ENCODE results near the gene ROGDI. TPM values are rescaled to one million over a fixed set of nuclear protein-coding genes. Genes with fewer than 3 reads are reported as not detected.

The ROGDI gene
- total and polyA plus RNA-seq, 2 donors (not counting 1 experiment from before 2014, with no cell fraction given), result 9.2 to 31.9 TPM

DNA sequence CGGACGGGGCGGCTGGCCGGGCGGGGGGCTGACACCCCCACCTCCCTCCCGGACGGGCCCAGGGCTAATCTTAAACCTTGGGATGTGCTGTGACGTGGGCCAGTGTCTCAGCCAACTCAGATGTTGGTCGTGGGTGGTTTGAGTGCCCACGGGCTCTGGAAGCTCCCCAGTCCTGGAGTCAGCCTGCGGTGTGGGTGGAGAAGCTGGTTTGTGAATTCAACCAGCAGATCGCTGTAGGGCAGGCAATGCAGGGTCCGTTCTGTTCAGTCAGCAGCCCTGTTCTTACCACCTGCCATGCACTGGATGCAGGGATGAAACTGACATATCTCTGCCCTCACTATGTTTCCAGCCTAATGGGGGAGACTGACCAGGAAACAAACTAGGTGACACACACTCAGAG, 27.4 kb downstream of the ROGDI start:
- intact Hi-C loops (cut with micrococcal nuclease), result no loop called here
- no peak for ATAC-seq (ENCODE audit: low read depth)
- Mint-ChIP-seq H3K9me3 (ENCODE audit: insufficient read depth) (no peaks in the 10 kb centered on the region), H3K4me3 (no peak overlapping the region), H3K4me1 (no peaks in the 10 kb centered on the region), H3K27ac (no peak overlapping the region), H3K27me3 (no peaks in the 10 kb centered on the region)
- Histone ChIP-seq H3K4me3 (ENCODE audit: control extremely low read depth in 1 of 5, extremely low read depth in 1 of 5, insufficient read depth in 1 of 5, low read depth in 2 of 5, low read length in 4 of 5) (no peak overlapping the region), H3K79me2 (ENCODE audit: control insufficient read depth, insufficient read depth, low read length) (no peaks in the 10 kb centered on the region), H3K9ac (ENCODE audit: low read length) (no peak overlapping the region), H3K4me2 (replicated peaks; ENCODE audit: low read depth, low read length, poor library complexity, severe bottlenecking) (no peak overlapping the region), H3K27ac (ENCODE audit: low read length in 2 of 2) (no peak overlapping the region), H2AFZ (ENCODE audit: insufficient read depth, low read depth, low read length, poor library complexity, severe bottlenecking) (no peak overlapping the region), H3K4me1 (ENCODE audit: control insufficient read depth in 2 of 2, insufficient read depth in 2 of 2, low read length in 2 of 2) (no peaks in the 10 kb centered on the region), H3K9me3 (ENCODE audit: control extremely low read depth in 1 of 3, control insufficient read depth in 2 of 3, insufficient read depth in 1 of 3, low read length in 2 of 3) (no peaks in the 10 kb centered on the region), H3K36me3 (replicated peaks in 1 of 2; ENCODE audit: control extremely low read depth in 1 of 2, control insufficient read depth in 1 of 2, extremely low read depth in 1 of 2, insufficient read depth in 2 of 2, low read length in 1 of 2) (no peaks in the 10 kb centered on the region), H4K20me1 (ENCODE audit: control insufficient read depth, insufficient read depth, low read length, poor library complexity, severe bottlenecking) (no peaks in the 10 kb centered on the region), H3K27me3 (replicated peaks in 1 of 4; ENCODE audit: control extremely low read depth in 1 of 4, control insufficient read depth in 3 of 4, insufficient read depth in 4 of 4, low read length in 3 of 4) (no peaks in the 10 kb centered on the region)
- WGBS (ENCODE audit: insufficient coverage), result 93% methylated on average over 11 of the region's 13 CpGs
- no peak for DNase-seq
- ChIA-PET POLR2A (no interaction called here), CTCF (no interaction called here)
- TF ChIP-seq, protein P1, sequence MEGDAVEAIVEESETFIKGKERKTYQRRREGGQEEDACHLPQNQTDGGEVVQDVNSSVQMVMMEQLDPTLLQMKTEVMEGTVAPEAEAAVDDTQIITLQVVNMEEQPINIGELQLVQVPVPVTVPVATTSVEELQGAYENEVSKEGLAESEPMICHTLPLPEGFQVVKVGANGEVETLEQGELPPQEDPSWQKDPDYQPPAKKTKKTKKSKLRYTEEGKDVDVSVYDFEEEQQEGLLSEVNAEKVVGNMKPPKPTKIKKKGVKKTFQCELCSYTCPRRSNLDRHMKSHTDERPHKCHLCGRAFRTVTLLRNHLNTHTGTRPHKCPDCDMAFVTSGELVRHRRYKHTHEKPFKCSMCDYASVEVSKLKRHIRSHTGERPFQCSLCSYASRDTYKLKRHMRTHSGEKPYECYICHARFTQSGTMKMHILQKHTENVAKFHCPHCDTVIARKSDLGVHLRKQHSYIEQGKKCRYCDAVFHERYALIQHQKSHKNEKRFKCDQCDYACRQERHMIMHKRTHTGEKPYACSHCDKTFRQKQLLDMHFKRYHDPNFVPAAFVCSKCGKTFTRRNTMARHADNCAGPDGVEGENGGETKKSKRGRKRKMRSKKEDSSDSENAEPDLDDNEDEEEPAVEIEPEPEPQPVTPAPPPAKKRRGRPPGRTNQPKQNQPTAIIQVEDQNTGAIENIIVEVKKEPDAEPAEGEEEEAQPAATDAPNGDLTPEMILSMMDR (IDR thresholded peaks at IDR 0.05), result no peak

DNA sequence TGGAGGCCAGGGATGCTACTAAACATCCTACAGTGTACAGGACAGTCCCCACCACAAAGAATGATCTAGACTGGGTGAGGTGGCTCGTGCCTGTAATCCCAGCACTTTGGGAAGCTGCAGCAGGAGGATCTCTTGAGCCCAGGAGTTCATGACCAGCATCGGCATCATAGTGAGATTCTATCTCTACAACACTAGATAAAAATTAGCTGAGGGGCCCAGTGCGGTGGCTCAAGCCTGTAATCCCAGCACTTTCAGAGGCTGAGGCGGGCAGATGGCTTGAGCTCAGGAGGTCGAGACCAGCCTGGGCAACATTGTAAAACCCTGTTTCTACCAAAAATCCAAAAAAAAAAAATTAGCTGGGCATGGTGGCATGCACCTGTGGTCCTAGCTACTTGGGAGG, 30.1 kb downstream of the ROGDI start:
- no peaks in the 10 kb centered on the region for H3K27me3 Mint-ChIP-seq
- intact Hi-C loops (cut with micrococcal nuclease), result no loop called here
- H3K4me1 Mint-ChIP-seq, result peaks cover 17% of the 10 kb centered on the region
- H3K79me2 ChIP-seq (ENCODE audit: control insufficient read depth, insufficient read depth, low read length), result no peaks in the 10 kb centered on the region
- ATAC-seq (ENCODE audit: low read depth) (no peak), DNase-seq (no peak)
- no peaks in the 10 kb centered on the region for H3K9me3 Mint-ChIP-seq (ENCODE audit: insufficient read depth)
- WGBS (ENCODE audit: insufficient coverage), result 89% methylated on average over 5 of the region's 5 CpGs
- ChIA-PET CTCF (no interaction called here), POLR2A (no interaction called here)
- H3K9ac ChIP-seq (ENCODE audit: low read length), result no peak overlapping the region
- H3K27ac ChIP-seq (ENCODE audit: low read length in 2 of 2), result no peak overlapping the region
- H3K4me1 ChIP-seq (ENCODE audit: control insufficient read depth in 2 of 2, insufficient read depth in 2 of 2, low read length in 2 of 2), result peaks cover 8 to 18% of the 10 kb centered on the region in 2 donors
- H3K4me3 ChIP-seq (ENCODE audit: control extremely low read depth in 1 of 5, extremely low read depth in 1 of 5, insufficient read depth in 1 of 5, low read depth in 2 of 5, low read length in 4 of 5), result no peak overlapping the region
- H4K20me1 ChIP-seq (ENCODE audit: control insufficient read depth, insufficient read depth, low read length, poor library complexity, severe bottlenecking), result no peaks in the 10 kb centered on the region
- no peaks in the 10 kb centered on the region for H3K9me3 ChIP-seq (ENCODE audit: control extremely low read depth in 1 of 3, control insufficient read depth in 2 of 3, insufficient read depth in 1 of 3, low read length in 2 of 3)
- H2AFZ ChIP-seq (ENCODE audit: insufficient read depth, low read depth, low read length, poor library complexity, severe bottlenecking), result no peak overlapping the region
- no peaks in the 10 kb centered on the region for H3K36me3 ChIP-seq (replicated peaks in 1 of 2; ENCODE audit: control extremely low read depth in 1 of 2, control insufficient read depth in 1 of 2, extremely low read depth in 1 of 2, insufficient read depth in 2 of 2, low read length in 1 of 2)
- no peaks in the 10 kb centered on the region for H3K27me3 ChIP-seq (replicated peaks in 1 of 4; ENCODE audit: control extremely low read depth in 1 of 4, control insufficient read depth in 3 of 4, insufficient read depth in 4 of 4, low read length in 3 of 4)
- H3K4me2 ChIP-seq (replicated peaks; ENCODE audit: low read depth, low read length, poor library complexity, severe bottlenecking), result no peak overlapping the region
- no peak overlapping the region for H3K4me3 Mint-ChIP-seq
- H3K27ac Mint-ChIP-seq, result no peak overlapping the region
- TF ChIP-seq, protein P1 (IDR thresholded peaks at IDR 0.05), result no peak
- TF ChIP-seq EZH2 (IDR thresholded peaks at IDR 0.05; ENCODE audit: borderline replicate concordance, insufficient read depth, low read depth, low read length, poor library complexity, severe bottlenecking), result no peak
